Middle frontal gyrus (tissue), 1 donor: ENCODE results near the gene SSX5.
"Not testable (repeated sequence)": the region's sequence is repeated elsewhere in the genome, so short reads cannot be mapped to it uniquely, and the experiment has no call there.

Experiments used
- DNase-seq: peaks from one replicate; pipeline ENCODE4 v3.0.0-alpha.2; 2015; ENCODE audit warnings: low spot score; ENCODE audit errors: extremely low spot score

The SSX5 gene

DNA sequence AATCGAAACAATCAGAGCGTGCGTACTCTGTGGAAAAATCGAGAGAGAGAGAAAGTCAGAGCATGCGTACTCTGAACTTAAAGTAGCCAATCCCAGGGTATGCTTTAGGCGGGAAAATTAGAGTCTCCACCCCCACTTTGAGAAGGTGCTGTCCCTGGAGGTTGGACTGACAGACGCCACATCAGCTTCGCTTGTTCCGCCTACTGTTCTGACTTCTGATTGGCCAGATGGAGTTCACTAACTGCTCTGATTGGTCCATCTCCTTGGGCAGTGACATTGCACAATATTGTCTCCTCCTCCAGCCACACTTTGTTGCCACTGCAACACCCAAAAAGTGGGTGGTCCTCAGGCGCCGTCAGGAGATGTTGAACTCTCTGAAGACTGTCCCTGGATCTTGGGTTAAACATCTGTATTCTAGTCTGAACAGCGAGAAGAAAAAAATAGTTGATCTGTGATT, at the start of gene SSX5:
Gene SSX5, minus strand, starts transcription at position 51 of the 457 bp plus-strand sequence. CDS start 1,437 bp downstream, outside the sequence.
- DNase-seq: no peak

DNA sequence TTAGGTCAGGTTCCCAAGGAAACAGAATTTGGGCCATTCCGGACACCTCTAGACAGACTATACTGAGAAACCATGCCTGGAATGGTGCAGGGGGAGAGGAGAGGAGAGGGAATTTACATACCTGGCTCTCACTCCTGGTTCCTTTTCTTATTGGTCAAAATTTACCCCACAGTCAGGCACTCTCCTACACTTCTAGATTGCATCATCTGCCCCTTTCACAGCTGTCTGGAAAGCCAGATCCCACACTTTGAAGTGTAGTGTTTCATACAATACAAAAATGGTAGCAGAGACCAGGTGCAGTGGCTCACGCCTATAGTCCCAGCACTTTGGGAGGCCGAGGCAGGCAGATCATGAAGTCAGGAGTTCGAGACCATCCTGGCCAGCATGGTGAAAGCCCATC, 27.6 kb upstream of the SSX5 start:
- DNase-seq: not testable (repeated sequence)

DNA sequence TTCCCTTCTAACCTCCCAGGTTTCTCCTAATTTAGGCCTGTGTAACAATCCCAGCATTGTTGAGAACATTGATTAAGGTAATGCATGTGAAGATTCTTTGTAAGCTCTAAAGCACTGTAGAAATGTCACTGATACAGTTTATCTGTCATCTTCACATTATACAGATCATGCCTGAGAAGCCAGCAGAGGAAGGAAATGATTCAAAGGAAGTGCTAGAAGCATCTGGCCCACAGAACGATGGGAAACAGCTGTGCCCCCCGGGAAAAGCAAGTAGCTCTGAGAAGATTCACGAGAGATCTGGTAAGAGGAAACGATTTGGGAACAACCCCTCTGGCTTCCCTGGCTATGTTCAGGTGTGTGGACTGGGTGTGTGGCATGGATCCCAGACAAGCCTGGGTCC, 17.7 kb upstream of the SSX5 start:
- not testable (repeated sequence) for DNase-seq

DNA sequence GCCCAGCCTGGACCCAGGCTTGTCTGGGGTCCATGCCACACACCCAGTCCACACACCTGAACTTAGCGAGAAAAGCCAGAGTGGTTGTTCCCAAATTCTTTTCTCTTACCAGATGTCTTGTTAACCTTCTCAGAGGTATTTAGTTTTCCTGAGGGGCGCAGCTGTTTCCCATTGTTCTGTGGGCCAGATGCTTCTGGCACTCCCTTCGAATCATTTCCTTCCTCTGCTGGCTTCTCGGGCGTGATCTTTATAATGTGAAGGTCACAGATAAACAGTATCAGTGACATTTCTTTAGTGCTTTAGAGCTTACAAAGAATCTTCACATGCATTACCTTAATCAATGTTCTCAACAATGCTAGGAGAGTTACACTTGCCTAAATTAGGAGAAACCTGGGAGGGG, 6.6 kb downstream of the SSX5 start:
- not testable (repeated sequence) for DNase-seq

DNA sequence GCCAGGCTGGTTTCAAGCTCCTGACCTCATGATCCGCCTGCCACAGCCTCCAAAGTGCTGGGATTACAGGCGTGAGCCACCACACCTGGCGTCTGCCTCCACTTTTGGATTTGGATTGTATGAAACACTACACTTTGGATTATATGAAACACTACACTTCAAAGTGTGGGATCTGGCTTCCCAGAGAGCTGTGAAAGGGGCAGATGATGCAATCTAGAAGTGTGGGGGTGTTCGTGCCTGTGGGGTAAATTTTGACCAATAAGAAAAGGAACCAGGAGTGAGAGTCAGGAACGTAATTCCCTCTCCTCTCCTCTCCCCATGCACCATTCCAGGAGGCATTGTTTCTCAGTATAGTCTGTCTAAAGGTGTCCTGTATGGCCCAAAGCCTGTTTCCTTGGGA, 14.7 kb downstream of the SSX5 start:
- DNase-seq: not testable (repeated sequence)

DNA sequence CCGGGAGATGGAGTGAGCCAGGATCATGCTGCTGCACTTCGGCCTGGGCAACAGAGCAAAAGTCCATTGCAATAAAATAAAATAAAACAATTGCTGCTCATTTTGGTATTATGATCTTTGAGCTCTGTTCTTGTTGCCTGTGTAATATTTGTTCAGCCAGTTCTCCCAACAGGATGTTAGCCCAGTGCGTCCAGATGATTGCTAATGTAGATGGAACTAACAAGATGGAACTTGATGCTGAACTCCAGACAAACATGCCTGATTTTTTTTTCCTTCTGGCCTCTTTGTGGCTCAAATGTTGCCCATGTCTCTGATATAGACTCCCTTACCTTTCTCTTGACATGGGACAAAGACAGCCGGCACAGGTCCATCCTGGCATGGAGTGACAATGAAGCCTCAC, 15.8 kb downstream of the SSX5 start:
- no peak for DNase-seq

DNA sequence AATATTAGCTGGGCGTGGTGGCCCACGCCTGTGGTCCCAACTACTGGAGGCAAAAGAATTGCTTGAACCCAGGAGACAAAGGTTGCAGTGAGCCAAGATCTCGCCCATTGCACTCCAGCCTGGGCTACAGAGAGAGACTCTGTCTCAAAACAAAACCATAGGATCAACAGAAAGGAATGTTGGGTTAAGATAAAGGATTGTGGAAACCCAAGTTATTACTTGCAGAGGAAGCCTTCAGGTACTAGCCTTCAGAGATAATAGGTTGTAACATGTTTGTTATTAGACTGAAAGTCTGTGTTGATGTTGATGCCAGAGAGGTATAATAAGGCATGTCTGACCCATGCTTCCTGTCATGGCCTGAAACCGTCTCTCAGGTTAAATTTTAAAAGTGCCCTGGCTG, 16.9 kb downstream of the SSX5 start:
- no peak for DNase-seq

- DNase-seq: not testable (repeated sequence)
These were observed 30.3 kb downstream of the SSX5 start for GRCh38 chrX:48166322-48166721.

DNA sequence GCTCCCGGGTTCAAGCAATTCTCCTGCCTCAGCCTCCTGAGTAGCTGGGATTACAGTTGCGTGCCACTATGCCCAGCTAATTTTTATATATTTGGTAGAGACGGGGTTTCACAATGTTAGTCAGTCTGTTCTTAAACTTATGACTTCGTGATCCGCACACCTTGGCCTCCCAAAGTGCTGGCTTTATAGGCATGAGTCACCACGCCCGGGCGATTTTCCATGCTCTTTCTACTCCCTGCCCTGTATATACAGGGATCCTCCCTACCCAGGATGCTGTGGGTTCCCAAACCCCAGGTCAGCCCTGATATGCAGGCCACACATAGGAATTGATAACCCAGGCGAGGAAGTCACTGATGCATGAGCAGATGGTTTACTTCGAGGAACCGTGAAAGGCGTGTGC, 31.4 kb downstream of the SSX5 start:
- no peak for DNase-seq

DNA sequence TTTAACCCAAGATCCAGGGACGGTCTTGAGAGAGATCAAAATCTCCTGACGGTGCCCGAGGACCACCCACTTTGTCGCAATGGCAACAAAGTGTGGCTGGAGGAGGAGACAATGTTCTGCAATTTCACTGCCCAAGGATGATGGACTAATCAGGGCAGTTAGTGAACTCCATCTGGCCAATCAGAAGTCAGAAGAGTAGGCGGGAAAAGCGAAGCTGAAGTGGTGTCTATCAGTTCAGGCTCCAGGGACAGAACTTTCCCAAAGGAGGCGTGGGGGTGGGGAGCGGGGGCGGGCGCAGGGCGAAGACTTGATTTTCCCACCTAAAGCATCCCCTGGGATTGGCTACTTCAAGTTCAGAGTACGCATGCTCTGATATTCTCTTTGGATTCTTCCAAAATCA, 40.6 kb downstream of the SSX5 start:
- no peak for DNase-seq

- no peak for DNase-seq
These were observed 41.8 kb downstream of the SSX5 start for GRCh38 chrX:48154796-48155195.

- DNase-seq: no peak
These were observed 42.8 kb downstream of the SSX5 start for GRCh38 chrX:48153769-48154168.

GRCh38 chrX:48142697-48143096, 53.9 kb downstream of the SSX5 start:
- not testable (repeated sequence) for DNase-seq

GRCh38 chrX:48141810-48142508, 54.6 kb downstream of the SSX5 start:
- DNase-seq: not testable (repeated sequence)

GRCh38 chrX:48139076-48139475, 57.5 kb downstream of the SSX5 start:
- DNase-seq: not testable (repeated sequence)
